PFSK-1 (cell line): ENCODE results near the gene SMARCA4.

Experiments used
- FOXP2 ChIP-seq: optimal IDR thresholded peaks from 2 replicates; pipeline ENCODE3; 2011; ENCODE audit warnings: borderline replicate concordance, control low read depth, inconsistent platforms; ENCODE audit not compliant: insufficient read depth; ENCODE audit errors: extremely low read length, extremely low read depth
- POLR2AphosphoS5 ChIP-seq: IDR thresholded peaks from 2 replicates; pipeline ENCODE4 v1.6.1; 2012; ENCODE audit warnings: low read depth, mild to moderate bottlenecking, control low read depth, low read length, moderate library complexity
- REST ChIP-seq, 2 experiments: IDR thresholded peaks; 2 replicates each; pipeline versions ENCODE4 v1.6.1 to v1.8.0; 2011 to 2012; ENCODE audit warnings: low read depth in 2 of 2, low read length in 2 of 2, control low read depth in 1 of 2, inconsistent platforms in 1 of 2, mild to moderate bottlenecking in 1 of 2, moderate library complexity in 1 of 2; ENCODE audit not compliant: insufficient read depth in 1 of 2
- SIN3A ChIP-seq: IDR thresholded peaks from 2 replicates; pipeline ENCODE4 v1.6.1; 2012; ENCODE audit warnings: mild to moderate bottlenecking, low read length, moderate library complexity, borderline replicate concordance; ENCODE audit not compliant: insufficient read depth
- TAF1 ChIP-seq: IDR thresholded peaks from 2 replicates; pipeline ENCODE4 v1.6.1; 2012; ENCODE audit warnings: low read length, control low read depth, borderline replicate concordance; ENCODE audit not compliant: insufficient read depth

DNA sequence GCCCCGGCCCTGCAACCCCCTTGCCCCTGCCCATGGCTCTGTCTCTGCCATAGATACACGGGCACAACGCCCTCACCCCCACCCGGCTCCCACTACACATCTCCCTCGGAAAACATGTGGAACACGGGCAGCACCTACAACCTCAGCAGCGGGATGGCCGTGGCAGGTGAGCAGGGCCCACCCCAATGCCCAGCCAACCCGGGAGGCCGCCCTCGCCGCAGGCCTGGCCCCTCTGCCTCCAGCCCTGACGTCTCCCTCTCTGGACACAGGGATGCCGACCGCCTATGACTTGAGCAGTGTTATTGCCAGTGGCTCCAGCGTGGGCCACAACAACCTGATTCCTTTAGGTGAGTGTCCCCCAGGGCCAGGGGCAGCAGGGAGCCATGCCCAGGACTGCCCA is 40.0 kb upstream of the SMARCA4 start:
- TF ChIP-seq POLR2AphosphoS5 (no peak), REST (IDR thresholded peaks at IDR 0.05; ENCODE audit: insufficient read depth in 1 of 2, low read depth in 2 of 2, low read length in 2 of 2) (no peak), SIN3A (no peak), TAF1 (no peak), FOXP2 (no peak)
